Neural progenitor cell (in vitro differentiated cells): ENCODE data around the gene CADM1.

Experiments used
- CTCF ChIP-seq: fragments of 200-600 bp; sonication (generic); IDR thresholded peaks from 2 replicates; pipeline ENCODE4 v1.5.1; 2017; ENCODE audit warnings: antibody characterized with exemption, mild to moderate bottlenecking
- EZH2 ChIP-seq: fragments of 200-600 bp; sonication (generic); IDR thresholded peaks from 2 replicates; pipeline ENCODE4 v1.6.1; 2017; ENCODE audit warnings: antibody characterized with exemption, mild to moderate bottlenecking, moderate library complexity
- EZH2phosphoT487 ChIP-seq: fragments of 200-600 bp; sonication (generic); IDR thresholded peaks from 2 replicates; pipeline ENCODE4 v1.6.1; 2017; ENCODE audit warnings: antibody characterized with exemption

GRCh38 chr11:115126515-115127208, 377.6 kb downstream of the CADM1 start:
- TF ChIP-seq CTCF (no peak), EZH2 (no peak), EZH2phosphoT487 (no peak)
